Adrenal gland (tissue), 12 donors: ENCODE measurements around the gene OPCML. TPM values are rescaled to one million over a fixed set of nuclear protein-coding genes. Genes with fewer than 3 reads are reported as not detected.

Experiments
- DNase-seq, 7 donors: peaks; one replicate each; pipeline ENCODE4 v3.0.0-alpha.2; 2019 to 2020
- H3K27ac ChIP-seq, 5 donors: fragments of 200-600 bp; sonication (generic) in 4 of 5; 1 replicate in 3 of 5; 2 replicates in 2 of 5; pipeline versions ENCODE4 v1.5.1 to v1.8.0; 2016 to 2020; ENCODE audit warnings: mild to moderate bottlenecking in 1 of 5
- H3K27me3 ChIP-seq: fragments of 200-600 bp; 2 replicates; pipeline ENCODE4 v1.8.0; 2021
- H3K36me3 ChIP-seq, 2 donors: fragments of 200-600 bp; replicated peaks in 1 of 2; 1 replicate in 1 of 2; 2 replicates in 1 of 2; pipeline versions ENCODE4 v1.5.1 to v1.8.0; 2018 to 2022
- H3K4me1 ChIP-seq, 2 donors: fragments of 200-600 bp; replicated peaks in 1 of 2; 1 replicate in 1 of 2; 2 replicates in 1 of 2; pipeline versions ENCODE4 v1.5.1 to v1.8.0; 2018 to 2021
- H3K4me3 ChIP-seq, 4 donors: fragments of 200-600 bp; sonication (generic) in 3 of 4; one replicate each; pipeline ENCODE4 v1.5.1; 2016 to 2018
- H3K9me3 ChIP-seq, 3 donors: fragments of 200-600 bp; sonication (generic) in 1 of 3; replicated peaks in 1 of 3; 1 replicate in 2 of 3; 2 replicates in 1 of 3; pipeline versions ENCODE4 v1.5.1 to v1.8.0; 2016 to 2021
- CTCF ChIP-seq, 6 experiments: fragments of 450-650 bp in 4 of 6; fragments of 200-600 bp in 2 of 6; sonication (generic) in 1 of 6; IDR thresholded peaks; 1 replicate in 5 of 6; 2 replicates in 1 of 6; pipeline versions ENCODE4 v1.5.1 to v1.8.0; 2016 to 2021; ENCODE audit warnings: antibody characterized with exemption in 6 of 6, mild to moderate bottlenecking in 2 of 6, moderate library complexity in 1 of 6
- POLR2A ChIP-seq, 2 donors: fragments of 450-650 bp; IDR thresholded peaks; one replicate each; pipeline ENCODE4 v1.6.1; 2017; ENCODE audit warnings: antibody characterized with exemption in 2 of 2, mild to moderate bottlenecking in 2 of 2, moderate library complexity in 1 of 2
- WGBS, 4 donors: extraction: QIAGEN DNeasy Blood & Tissue Kit in 2 of 4; methylation state at CpG; one replicate each; pipeline versions ENCODE4 v1.1.5 to v1.1.7; 2013 to 2017; 5-methylcytosine and 5-hydroxymethylcytosine counted together
- intact Hi-C, 2 donors: fragments of 100-400 bp; cut with DNase I; formaldehyde crosslinking; loops; one replicate each; pipeline versions ENCODE4 v1.14.1 to v1.15.0; 2022 to 2023
- polyA plus RNA-seq, 3 donors: library from polyadenylated mRNA; stranded (reverse); fragments of 200-250 nt in 2 of 3; fragments of 350-450 nt in 1 of 3; fragmentation: Illumina TruSeq in 1 of 3; extraction: RNeasy Lipid Tissue Mini Kit (QIAGEN cat#74804) in 1 of 3; gene quantifications; one replicate each; pipeline ENCODE4 v1.2.3, GENCODE V29; 2013 to 2014
- total RNA-seq, 9 donors: library from RNA; depleted of rRNA in 4 of 9; stranded (reverse); fragments of >200 nt in 4 of 9; fragments of 120-200 nt in 1 of 9; fragmentation: NEBNext Ultra II Directional in 1 of 9; extraction: Animal tissue kit (Norgen Biotek cat#: 25700) in 1 of 9; gene quantifications; one replicate each; pipeline versions ENCODE4 v1.1.0 to v1.2.4, GENCODE V29; 2013 to 2023
- donor health status: healthy with polysubstance abuse.
- donor health status: Bipolar disorder and iron deficiency.
- donor health status: DM: yes; HTN: yes; CAD: no.
- donor health status: DM: no; HTN: no; CAD: no.
- donor health status: DM: no; HTN: no; CAD: no.
- donor health status: DM: yes; HTN: yes; CAD: no.

OPCML gene
- total and polyA plus RNA-seq, 12 donors: 0.10 to 5.5 (median 0.72) TPM; not detected in 5

GRCh38 chr11:132734217-132734616 lies 798.1 kb downstream of the OPCML start:
- intact Hi-C loops: no loop called here
- TF ChIP-seq CTCF (IDR thresholded peaks at IDR 0.05): no peak
- no peak for TF ChIP-seq POLR2A (IDR thresholded peaks at IDR 0.05)
- DNase-seq: no peak
- no peak overlapping the region for H3K4me3 ChIP-seq
- H3K4me1 ChIP-seq: no peaks in the 10 kb centered on the region
- no peaks in the 10 kb centered on the region for H3K27me3 ChIP-seq
- no peaks in the 10 kb centered on the region for H3K9me3 ChIP-seq
- no peak overlapping the region for H3K27ac ChIP-seq
- WGBS, 4 donors: 53 to 75% (median 68%) methylated on average over 2 of the region's 2 CpGs
- no peaks in the 10 kb centered on the region for H3K36me3 ChIP-seq

- Histone ChIP-seq H3K4me1 (no peaks in the 10 kb centered on the region), H3K4me3 (no peak overlapping the region), H3K36me3 (no peaks in the 10 kb centered on the region), H3K9me3 (no peaks in the 10 kb centered on the region), H3K27ac (no peak overlapping the region), H3K27me3 (no peaks in the 10 kb centered on the region)
- intact Hi-C loops: no loop called here
- DNase-seq: no peak
- 75 to 86% (median 83%) methylated on average over 7 to 14 of the region's 14 CpGs for WGBS, 4 donors
- TF ChIP-seq POLR2A (IDR thresholded peaks at IDR 0.05): no peak
- no peak for TF ChIP-seq CTCF (IDR thresholded peaks at IDR 0.05)
Measured at GRCh38 chr11:132728026-132728425, 804.3 kb downstream of the OPCML start.

GRCh38 chr11:132721526-132721925 lies 810.8 kb downstream of the OPCML start:
- 71 to 85% (median 77%) methylated on average over 5 of the region's 5 CpGs for WGBS, 4 donors
- intact Hi-C loops: no loop called here
- H3K9me3 ChIP-seq: no peaks in the 10 kb centered on the region
- H3K4me1 ChIP-seq: no peaks in the 10 kb centered on the region
- H3K4me3 ChIP-seq: no peak overlapping the region
- no peak for DNase-seq
- no peak overlapping the region for H3K27ac ChIP-seq
- H3K27me3 ChIP-seq: no peaks in the 10 kb centered on the region
- H3K36me3 ChIP-seq: no peaks in the 10 kb centered on the region
- TF ChIP-seq POLR2A (IDR thresholded peaks at IDR 0.05): no peak
- no peak for TF ChIP-seq CTCF (IDR thresholded peaks at IDR 0.05)

- no peaks in the 10 kb centered on the region for H3K9me3 ChIP-seq
- intact Hi-C loops: no loop called here
- no peaks in the 10 kb centered on the region for H3K36me3 ChIP-seq
- no peak overlapping the region for H3K27ac ChIP-seq
- DNase-seq: no peak
- 75 to 85% (median 77%) methylated on average over 3 to 4 of the region's 4 CpGs for WGBS, 4 donors
- no peaks in the 10 kb centered on the region for H3K27me3 ChIP-seq
- no peaks in the 10 kb centered on the region for H3K4me1 ChIP-seq
- TF ChIP-seq POLR2A (IDR thresholded peaks at IDR 0.05): no peak
- no peak for TF ChIP-seq CTCF (IDR thresholded peaks at IDR 0.05)
- no peak overlapping the region for H3K4me3 ChIP-seq
Measured at GRCh38 chr11:132719684-132720083, 812.6 kb downstream of the OPCML start.
